Measurements from ENCODE around the gene PVR. TPM values are rescaled to one million over a fixed set of nuclear protein-coding genes. Genes with fewer than 3 reads are reported as not detected.

Gene PVR
- total and polyA plus RNA-seq, 9 of the 15 experiments (the other 6 are each of a cell fraction or from before 2014, with no cell fraction given) = 0.89 to 14.5 (median 9.8) TPM

- peak; percentile 11 to 71 (median 53) for TF ChIP-seq YY1 (IDR thresholded peaks at IDR 0.05; ENCODE audit: borderline replicate concordance in 1 of 3, control insufficient read depth in 1 of 3, extremely low read depth in 1 of 3, insufficient read depth in 3 of 3, insufficient read length in 1 of 3, insufficient replicate concordance in 2 of 3, low read depth in 1 of 3, low read length in 2 of 3)
- no peak for TF ChIP-seq RAD21 (CRISPR knock-in tag; conservative IDR thresholded peaks at IDR 0.05 in 1 of 2, IDR thresholded peaks at IDR 0.05 in 1 of 2)
- TF ChIP-seq EP400 (IDR thresholded peaks at IDR 0.05) = peak; percentile 53; the same call in 1 of the 2 replicates
- TF ChIP-seq RBBP5 (IDR thresholded peaks at IDR 0.05; ENCODE audit: borderline replicate concordance, insufficient read depth, low read length, poor library complexity, severe bottlenecking) = peak; percentile 43
- no peak for TF ChIP-seq RBM25 (IDR thresholded peaks at IDR 0.05; ENCODE audit: low read depth, low read length, severe bottlenecking)
- peak; percentile 36 for TF ChIP-seq CCNT2 (IDR thresholded peaks at IDR 0.05; ENCODE audit: borderline replicate concordance, extremely low read depth, insufficient read length, low read depth, low read length)
- peak in 1 of 2 experiments; percentile 57 for TF ChIP-seq E2F6 (IDR thresholded peaks at IDR 0.05; ENCODE audit: borderline replicate concordance in 1 of 2, extremely low read depth in 1 of 2, insufficient read depth in 1 of 2, insufficient read length in 1 of 2, low read depth in 1 of 2, low read length in 1 of 2, poor library complexity in 1 of 2, severe bottlenecking in 1 of 2)
- no peak for TF ChIP-seq SREBF1 (IDR thresholded peaks at IDR 0.05; ENCODE audit: borderline replicate concordance, low read depth, low read length)
- no peak for TF ChIP-seq TFE3 (CRISPR knock-in tag; IDR thresholded peaks at IDR 0.05)
- no peak for TF ChIP-seq HDAC8 (tag; IDR thresholded peaks at IDR 0.05)
- TF ChIP-seq SMAD4 (CRISPR knock-in tag; conservative IDR thresholded peaks at IDR 0.05) = peak; percentile 34; the same call in 1 of the 2 replicates
- TF ChIP-seq ASH1L (IDR thresholded peaks at IDR 0.05; ENCODE audit: borderline replicate concordance, low read depth, partially characterized antibody) = no peak
- peak; percentile 59 for TF ChIP-seq POLR2A (conservative IDR thresholded peaks at IDR 0.05)
- peak; percentile 63 for TF ChIP-seq MEIS2 (IDR thresholded peaks at IDR 0.05; ENCODE audit: partially characterized antibody)
- peak; percentile 80 for TF ChIP-seq RBFOX2 (IDR thresholded peaks at IDR 0.05; ENCODE audit: low read depth, low read length)
- TF ChIP-seq ETS1 (conservative IDR thresholded peaks at IDR 0.05; ENCODE audit: control insufficient read depth, low read depth, low read length) = no peak
- TF ChIP-seq E2F8 (IDR thresholded peaks at IDR 0.05; ENCODE audit: low read depth, partially characterized antibody) = no peak
These were observed at the start of gene PVR (continued) for GRCh38 chr19:44643605-44644401.
